Tibial nerve (tissue), 4 donors: ENCODE results near the gene ASPSCR1. TPM values are rescaled to one million over a fixed set of nuclear protein-coding genes. Genes with fewer than 3 reads are reported as not detected.

Experiments
- DNase-seq, 2 donors: peaks; one replicate each; pipeline ENCODE4 v3.0.0-alpha.2; 2019; ENCODE audit warnings: low spot score in 2 of 2
- H3K27ac ChIP-seq, 4 donors: fragments of 200-600 bp; sonication (generic) in 3 of 4; one replicate each; pipeline ENCODE4 v1.5.1; 2017 to 2019; ENCODE audit warnings: mild to moderate bottlenecking in 1 of 4
- H3K27me3 ChIP-seq, 2 donors: fragments of 200-600 bp; sonication (generic) in 1 of 2; one replicate each; pipeline versions ENCODE4 v1.5.1 to v1.6.0; 2017 to 2019
- H3K36me3 ChIP-seq, 3 donors: fragments of 200-600 bp; sonication (generic); one replicate each; pipeline ENCODE4 v1.5.1; 2018 to 2019
- H3K4me1 ChIP-seq, 4 donors: fragments of 200-600 bp; sonication (generic) in 3 of 4; one replicate each; pipeline ENCODE4 v1.5.1; 2017 to 2019
- H3K4me3 ChIP-seq, 4 donors: fragments of 200-600 bp; sonication (generic) in 3 of 4; one replicate each; pipeline ENCODE4 v1.5.1; 2017 to 2019; ENCODE audit warnings: mild to moderate bottlenecking in 1 of 4, moderate library complexity in 1 of 4
- H3K9me3 ChIP-seq, 4 donors: fragments of 200-600 bp; sonication (generic) in 3 of 4; one replicate each; pipeline ENCODE4 v1.5.1; 2017 to 2019
- CTCF ChIP-seq, 5 experiments: fragments of 200-600 bp in 3 of 5; fragments of 450-650 bp in 2 of 5; sonication (generic) in 3 of 5; IDR thresholded peaks; one replicate each; pipeline ENCODE4 v1.5.1; 2016 to 2019; ENCODE audit warnings: antibody characterized with exemption in 5 of 5, mild to moderate bottlenecking in 3 of 5, moderate library complexity in 2 of 5
- EP300 ChIP-seq, 2 donors: sonication (generic); formaldehyde crosslinking; IDR thresholded peaks; one replicate each; pipeline ENCODE4 v1.6.1; 2017; ENCODE audit warnings: antibody characterized with exemption in 2 of 2, mild to moderate bottlenecking in 1 of 2
- POLR2A ChIP-seq, 2 donors: fragments of 450-650 bp; IDR thresholded peaks; one replicate each; pipeline ENCODE4 v1.6.1; 2017; ENCODE audit warnings: antibody characterized with exemption in 2 of 2, mild to moderate bottlenecking in 2 of 2, moderate library complexity in 2 of 2
- WGBS, 2 donors: methylation state at CpG; one replicate each; pipeline ENCODE4 v1.1.5; 2018; 5-methylcytosine and 5-hydroxymethylcytosine counted together
- total RNA-seq, 4 donors: library from RNA; depleted of rRNA; stranded (reverse); fragments of >200 nt; gene quantifications; one replicate each; pipeline ENCODE4 v1.1.0, GENCODE V29; 2016

ASPSCR1 gene
- total RNA-seq, 4 donors from 2014 or later, result 32.9 to 82.8 (median 55.6) TPM

GRCh38 chr17:82011617-82012187 is 34.3 kb downstream of the ASPSCR1 start:
- H3K27me3 ChIP-seq, result no peaks in the 10 kb centered on the region
- H3K4me3 ChIP-seq, result no peak overlapping the region
- peaks cover 0 to 29% (median 5%) of the 10 kb centered on the region in 4 donors for H3K4me1 ChIP-seq
- no peaks in the 10 kb centered on the region for H3K9me3 ChIP-seq
- peaks cover 0 to 42% (median 0%) of the 10 kb centered on the region in 3 donors for H3K36me3 ChIP-seq
- no peak for DNase-seq
- TF ChIP-seq POLR2A (IDR thresholded peaks at IDR 0.05), result no peak
- TF ChIP-seq CTCF (IDR thresholded peaks at IDR 0.05), result no peak
- no peak for TF ChIP-seq EP300 (IDR thresholded peaks at IDR 0.05)
- WGBS, 2 donors, result 87 to 94% methylated on average over 17 to 19 of the region's 19 CpGs
- no peak overlapping the region for H3K27ac ChIP-seq

GRCh38 chr17:82012261-82012639 is 34.8 kb downstream of the ASPSCR1 start:
- Histone ChIP-seq H3K4me3 (no peak overlapping the region), H3K9me3 (no peaks in the 10 kb centered on the region), H3K36me3 (peaks cover 0 to 47% (median 0%) of the 10 kb centered on the region in 3 donors), H3K27me3 (no peaks in the 10 kb centered on the region), H3K4me1 (peaks cover 0 to 24% (median 3%) of the 10 kb centered on the region in 4 donors), H3K27ac (peak overlapping the region in 1 of 4 donors; percentile 34)
- no peak for DNase-seq
- TF ChIP-seq CTCF (IDR thresholded peaks at IDR 0.05) (no peak), EP300 (IDR thresholded peaks at IDR 0.05) (no peak), POLR2A (IDR thresholded peaks at IDR 0.05) (no peak)
- 51% methylated on average over 7 to 16 of the region's 20 CpGs for WGBS, 2 donors

DNA sequence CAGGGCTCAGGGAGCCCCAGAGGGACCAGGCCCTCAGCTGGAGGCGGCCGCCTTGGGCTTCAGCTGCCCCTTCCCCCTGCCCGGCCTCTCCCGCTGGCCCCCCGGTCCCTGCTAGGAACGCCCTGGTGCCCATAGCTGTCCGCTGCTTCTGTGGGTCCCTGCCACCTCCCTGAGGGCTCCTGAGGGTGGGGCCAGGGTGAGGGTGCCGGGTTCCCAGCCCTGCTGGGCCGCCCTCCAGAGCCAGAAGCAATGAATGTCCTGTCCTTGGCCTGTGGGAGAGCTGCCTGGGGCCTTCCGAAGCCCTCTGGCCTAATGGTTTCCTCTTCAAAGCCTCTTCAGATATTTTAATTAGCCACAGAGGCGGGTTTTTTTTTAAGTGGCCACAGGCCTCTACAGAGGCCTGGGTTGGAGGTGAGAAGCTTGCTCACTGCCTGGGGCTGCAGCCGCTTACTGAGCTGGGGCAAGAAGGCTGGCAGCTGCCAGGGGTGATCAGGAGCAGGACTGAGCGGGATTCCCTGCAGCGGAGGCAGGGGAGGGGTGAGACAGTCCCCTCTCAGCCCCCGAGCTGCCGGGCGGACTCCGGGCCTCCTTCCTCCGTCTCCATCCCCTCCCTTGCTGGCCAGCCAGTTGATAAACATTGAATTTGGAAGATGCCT is 35.3 kb downstream of the ASPSCR1 start:
- H3K9me3 ChIP-seq, result no peaks in the 10 kb centered on the region
- WGBS, 2 donors, result 72 to 90% methylated on average over 7 to 16 of the region's 19 CpGs
- peak overlapping the region in 1 of 4 donors; percentile 34 for H3K27ac ChIP-seq
- no peak overlapping the region for H3K4me3 ChIP-seq
- no peak for DNase-seq
- H3K4me1 ChIP-seq, result peaks cover 0 to 19% (median 3%) of the 10 kb centered on the region in 4 donors
- TF ChIP-seq EP300 (IDR thresholded peaks at IDR 0.05) (no peak), CTCF (IDR thresholded peaks at IDR 0.05) (no peak), POLR2A (IDR thresholded peaks at IDR 0.05) (no peak)
- peaks cover 0 to 52% (median 0%) of the 10 kb centered on the region in 3 donors for H3K36me3 ChIP-seq
- H3K27me3 ChIP-seq, result no peaks in the 10 kb centered on the region

DNA sequence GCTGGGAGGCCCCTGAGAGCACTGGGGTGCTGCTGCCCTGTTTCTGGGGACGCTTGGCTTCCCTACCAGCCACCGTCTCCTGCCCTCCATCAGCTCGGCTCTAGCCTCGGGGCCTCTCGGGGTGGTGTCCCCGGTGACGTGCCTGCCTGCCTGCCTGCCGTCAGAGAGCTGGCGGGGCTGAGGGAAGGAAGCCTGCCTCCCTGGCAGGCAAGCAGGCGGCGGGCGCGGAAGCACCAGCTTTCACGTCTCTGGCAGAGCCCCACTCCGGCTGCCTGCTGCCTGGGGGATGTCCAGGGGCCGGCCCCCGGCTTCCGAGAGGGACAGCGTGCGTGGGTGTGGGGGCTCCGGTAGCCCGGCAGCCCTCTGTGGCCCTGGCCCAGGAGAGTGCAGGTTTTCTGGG is 35.9 kb downstream of the ASPSCR1 start:
- Histone ChIP-seq H3K36me3 (peaks cover 0 to 58% (median 0%) of the 10 kb centered on the region in 3 donors), H3K4me3 (no peak overlapping the region), H3K9me3 (no peaks in the 10 kb centered on the region), H3K27me3 (no peaks in the 10 kb centered on the region), H3K4me1 (peaks cover 0 to 13% (median 3%) of the 10 kb centered on the region in 4 donors), H3K27ac (peak overlapping the region in 1 of 4 donors; percentile 20)
- TF ChIP-seq POLR2A (IDR thresholded peaks at IDR 0.05) (no peak), CTCF (IDR thresholded peaks at IDR 0.05) (no peak), EP300 (IDR thresholded peaks at IDR 0.05) (no peak)
- WGBS, 2 donors, result 64 to 79% methylated on average over 13 to 22 of the region's 22 CpGs
- no peak for DNase-seq

DNA sequence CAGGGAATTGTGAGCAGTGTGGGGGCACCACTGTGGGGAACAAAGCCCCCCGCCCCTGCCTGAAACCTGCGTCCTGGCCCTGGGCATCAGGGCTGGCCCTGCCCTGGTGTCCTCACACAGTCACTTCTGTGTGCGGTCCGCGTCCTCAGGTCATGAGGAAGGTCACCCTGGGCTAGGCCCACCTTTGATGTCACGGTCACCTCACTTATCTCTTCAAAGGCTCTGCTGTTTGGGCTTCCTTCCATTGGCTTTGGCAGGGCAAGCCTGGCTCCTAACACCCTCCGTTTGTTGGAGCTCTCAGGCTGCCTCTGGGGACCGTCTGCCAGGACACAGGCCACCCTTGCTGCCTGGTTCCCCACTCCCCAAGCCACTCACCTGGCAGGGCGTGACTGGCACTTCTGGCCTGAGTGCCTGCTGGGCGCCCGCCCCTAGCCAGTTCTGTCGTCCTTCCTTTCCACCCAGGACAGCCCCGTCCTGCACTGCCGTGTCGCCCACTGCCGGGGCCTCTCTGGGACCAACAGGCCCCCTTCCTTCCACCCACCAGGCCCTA is 36.4 kb downstream of the ASPSCR1 start:
- TF ChIP-seq EP300 (IDR thresholded peaks at IDR 0.05) (no peak), CTCF (IDR thresholded peaks at IDR 0.05) (no peak), POLR2A (IDR thresholded peaks at IDR 0.05) (no peak)
- no peaks in the 10 kb centered on the region for H3K9me3 ChIP-seq
- H3K27ac ChIP-seq, result no peak overlapping the region
- 86 to 94% methylated on average over 11 to 16 of the region's 16 CpGs for WGBS, 2 donors
- peaks cover 0 to 8% (median 1%) of the 10 kb centered on the region in 4 donors for H3K4me1 ChIP-seq
- no peak for DNase-seq
- peaks cover 0 to 63% (median 0%) of the 10 kb centered on the region in 3 donors for H3K36me3 ChIP-seq
- H3K4me3 ChIP-seq, result no peak overlapping the region
- H3K27me3 ChIP-seq, result no peaks in the 10 kb centered on the region
